CD4-positive, alpha-beta T cell treated with Interferon gamma for 1 hour (primary cell): ENCODE results near the gene DTD2.

ENCODE experiments used
- DNase-seq: peaks from one replicate; pipeline ENCODE4 v3.0.0-alpha.2; 2020

The DTD2 gene

GRCh38 chr14:31405106-31405505, 52.2 kb downstream of the DTD2 start:
- DNase-seq = no peak

GRCh38 chr14:31403707-31404106, 53.6 kb downstream of the DTD2 start:
- DNase-seq = no peak

- no peak for DNase-seq
Observed at GRCh38 chr14:31402764-31403439, 54.4 kb downstream of the DTD2 start.

GRCh38 chr14:31401369-31401932, 55.9 kb downstream of the DTD2 start:
- DNase-seq = no peak

GRCh38 chr14:31400031-31400638, 57.2 kb downstream of the DTD2 start:
- no peak for DNase-seq
